ENCODE results near the gene ZFYVE26. TPM values are rescaled to one million over a fixed set of nuclear protein-coding genes. Genes with fewer than 3 reads are reported as not detected.

ZFYVE26 gene
- total RNA-seq, 2 donors from 2014 or later = 22.6 to 32.5 TPM

Other genes with a start within 250 kb of the ZFYVE26 start
- gene PIGH, start 216.3 kb downstream of the ZFYVE26 start, total RNA-seq = 10 to 100 TPM; 32.7 to 34.5 TPM
- 10 to 100 TPM in 1 of 2 donors, 1 to 10 TPM in 1; 2.8 to 12.5 TPM for gene ARG2, start 196.7 kb downstream of the ZFYVE26 start, total RNA-seq
- gene VTI1B, start 142.0 kb downstream of the ZFYVE26 start, total RNA-seq = 10 to 100 TPM; 47.9 to 58.3 TPM
- gene RDH11, start 120.8 kb downstream of the ZFYVE26 start, total RNA-seq = 10 to 100 TPM; 43.2 to 51.6 TPM
- not detected for gene RDH12, start 114.7 kb downstream of the ZFYVE26 start, total RNA-seq
- gene RAD51B, start 3.2 kb upstream of the ZFYVE26 start, total RNA-seq = 10 to 100 TPM in 1 of 2 donors, 1 to 10 TPM in 1; 9.3 to 12.1 TPM